ENCODE data around the gene KCNE1.
"Not testable (repeated sequence)": the region's sequence is repeated elsewhere in the genome, so short reads cannot be mapped to it uniquely, and the experiment has no call there.

The KCNE1 gene

GRCh38 chr21:34511787-34512455 lies at the start of gene KCNE1:
Gene KCNE1 (minus strand): TSS chr21:34512210. CDS start chr21:34449634, 62,576 bp downstream.
- no peak for DNase-seq

- no peak for DNase-seq
Measured at GRCh38 chr21:34561806-34562205, 49.8 kb upstream of the KCNE1 start.

GRCh38 chr21:34560609-34561008 lies 48.6 kb upstream of the KCNE1 start:
- no peak for DNase-seq

GRCh38 chr21:34560021-34560420 lies 48.0 kb upstream of the KCNE1 start:
- DNase-seq = no peak

DNA sequence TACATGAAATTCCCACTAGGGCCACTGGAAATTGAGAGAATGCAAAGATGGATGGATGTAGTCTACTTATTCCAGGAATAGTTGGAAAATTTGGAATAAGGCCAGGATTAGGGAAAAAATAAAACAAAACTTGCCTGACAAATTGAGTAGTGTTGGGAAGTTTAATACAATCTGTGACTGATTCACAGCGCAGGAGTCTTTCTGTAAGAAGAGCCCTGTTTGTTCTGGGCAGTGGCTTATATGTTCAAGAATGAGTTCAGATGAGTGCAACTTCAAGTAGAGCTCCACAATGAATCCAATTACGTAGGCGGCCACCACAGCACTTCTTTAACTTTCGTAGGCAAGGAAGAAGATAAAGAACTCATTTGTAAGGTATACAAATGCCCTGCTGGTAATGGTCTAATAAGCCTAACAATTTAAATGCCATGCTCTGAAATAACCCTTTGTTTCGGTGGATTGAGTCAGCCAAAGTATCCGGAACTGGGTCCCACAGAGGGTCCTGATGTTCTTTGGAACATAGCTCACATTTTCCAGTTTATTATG lies 47.1 kb upstream of the KCNE1 start:
- DNase-seq = no peak

GRCh38 chr21:34558166-34558565 lies 46.2 kb upstream of the KCNE1 start:
- no peak for DNase-seq

- no peak for DNase-seq
Measured at GRCh38 chr21:34557261-34557660, 45.3 kb upstream of the KCNE1 start.

DNA sequence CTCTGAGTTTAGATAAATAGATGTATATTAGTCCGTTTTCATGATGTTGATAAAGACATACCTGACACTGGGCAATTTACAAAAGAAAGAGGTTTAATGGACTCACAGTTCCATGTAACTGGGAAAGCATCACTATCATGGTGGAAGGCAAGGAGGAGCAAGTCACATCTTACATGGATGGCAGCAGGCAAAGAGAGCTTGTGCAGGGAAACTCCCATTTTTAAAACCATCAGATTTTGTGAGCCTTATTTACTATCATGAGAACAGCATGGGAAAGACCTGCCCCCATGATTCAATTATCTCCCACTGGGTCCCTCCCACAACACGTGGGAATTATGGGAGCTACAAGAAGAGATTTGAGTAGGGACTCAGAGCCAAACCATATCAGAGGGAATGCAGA lies 42.7 kb upstream of the KCNE1 start:
- DNase-seq = not testable (repeated sequence)

DNA sequence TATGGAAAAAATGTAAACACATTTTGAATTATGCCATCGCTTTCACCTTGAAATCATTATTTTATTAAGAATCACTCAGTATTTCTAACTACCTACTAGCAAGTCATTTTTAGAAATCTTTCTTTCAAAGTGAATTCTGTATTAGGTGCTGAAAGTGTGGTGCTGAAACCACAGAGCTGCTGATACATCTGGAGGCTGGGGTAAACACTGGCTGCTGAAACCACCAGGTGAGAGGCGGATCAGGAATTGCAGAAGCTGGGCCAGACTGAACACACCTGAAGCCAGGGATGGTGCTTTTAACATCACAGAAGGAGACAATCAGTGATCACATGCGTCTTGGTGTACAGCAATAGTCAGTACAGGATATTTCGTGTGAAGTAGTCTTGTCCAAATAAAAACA lies 42.2 kb upstream of the KCNE1 start:
- no peak for DNase-seq

DNA sequence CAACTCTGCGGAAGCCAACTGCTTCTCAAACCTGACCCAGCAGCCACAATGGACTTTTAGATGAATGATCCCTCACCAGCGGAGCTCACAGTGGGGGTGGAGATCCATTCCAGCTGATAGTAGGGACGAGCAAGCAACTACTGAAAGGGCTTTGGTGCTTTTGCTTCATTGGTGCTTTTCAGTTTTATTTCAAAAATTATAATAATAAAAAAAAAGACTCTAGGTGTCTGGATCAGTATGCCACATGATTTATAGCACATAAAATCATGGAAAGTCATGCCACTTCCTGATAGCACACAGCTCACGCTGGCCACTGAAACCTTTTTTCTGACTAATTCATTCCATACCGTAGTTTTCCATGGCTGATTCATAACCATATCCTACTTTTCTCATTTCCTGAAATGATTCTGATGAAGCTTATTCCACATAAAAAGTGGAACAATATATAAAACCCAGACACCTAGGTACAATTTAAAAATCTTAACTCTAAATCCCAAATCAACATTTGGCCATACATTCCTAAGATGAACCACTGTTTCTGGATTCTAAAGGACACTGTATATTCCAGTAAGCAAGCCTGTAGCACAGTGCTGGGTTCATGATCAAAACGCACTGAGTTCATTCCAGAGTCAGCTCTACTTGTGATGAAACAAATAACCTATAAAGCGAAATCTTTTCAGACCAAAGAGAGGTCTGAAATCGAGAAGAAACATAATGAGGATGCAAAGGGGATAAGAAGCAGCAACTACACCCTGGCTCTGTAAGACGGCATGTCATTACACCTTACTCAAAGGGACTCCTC lies 41.3 kb upstream of the KCNE1 start:
- DNase-seq = no peak

DNA sequence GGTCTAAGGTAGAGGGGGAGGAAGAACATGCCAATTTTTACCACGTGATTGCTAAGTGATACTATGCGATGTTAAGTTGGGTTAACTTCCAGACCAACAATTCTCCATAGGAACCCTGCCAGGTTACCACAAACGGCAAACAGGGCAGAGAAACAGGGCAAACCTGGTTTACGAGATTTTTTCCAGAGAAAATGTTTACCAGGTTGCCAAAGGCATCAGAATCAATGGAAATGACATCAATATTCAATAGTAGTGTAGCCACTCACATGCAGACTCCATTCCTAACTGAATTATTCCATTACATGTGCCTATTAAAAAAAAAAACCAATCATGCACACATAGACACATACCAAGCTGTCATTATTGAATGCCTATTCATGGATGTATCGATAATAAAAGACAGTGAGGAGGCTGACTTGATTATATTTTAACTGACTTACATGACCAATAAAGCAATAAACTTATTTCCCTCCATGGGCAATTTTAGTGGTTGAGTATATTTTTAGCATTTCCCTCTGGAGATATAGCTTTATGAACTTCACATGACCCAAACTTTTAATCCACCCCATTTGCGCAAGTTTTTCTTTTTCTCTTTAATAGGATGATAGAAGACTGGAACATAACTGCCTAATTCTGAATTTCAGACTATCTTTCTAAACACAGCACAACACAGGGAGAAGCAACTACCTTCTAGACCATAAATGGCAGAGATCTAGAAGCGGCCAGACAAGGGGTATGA lies 40.5 kb upstream of the KCNE1 start:
- no peak for DNase-seq

DNA sequence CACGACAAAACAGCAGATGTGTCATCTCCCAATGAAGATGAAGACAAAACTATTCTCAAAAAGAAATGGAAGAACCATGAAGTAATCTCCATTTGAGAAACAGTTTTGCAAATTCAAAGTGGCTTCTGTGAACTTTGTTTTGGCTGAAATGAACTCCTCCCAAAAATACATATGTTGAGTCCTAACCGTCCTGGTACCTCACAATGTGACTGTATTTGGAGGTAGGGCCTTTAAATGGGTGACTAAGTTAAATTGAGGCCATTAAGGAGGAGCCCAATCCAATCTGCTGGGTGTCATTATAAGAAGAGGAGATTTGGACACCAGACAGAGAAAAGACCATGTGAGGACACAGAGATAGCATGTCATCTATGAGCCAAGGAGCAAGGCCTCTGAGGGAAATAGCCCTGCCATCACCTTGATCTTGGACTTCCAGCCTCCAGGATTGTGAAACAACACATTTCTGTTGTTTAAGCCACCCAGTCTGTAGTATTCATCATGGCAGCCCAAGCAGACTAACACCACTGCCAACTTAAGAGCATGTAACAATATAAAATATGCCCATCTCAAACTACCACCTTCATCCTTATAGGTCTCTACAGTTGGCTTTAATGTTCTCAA lies 38.3 kb upstream of the KCNE1 start:
- no peak for DNase-seq

GRCh38 chr21:34548781-34549376 lies 36.9 kb upstream of the KCNE1 start:
- no peak for DNase-seq

GRCh38 chr21:34546542-34546941 lies 34.5 kb upstream of the KCNE1 start:
- no peak for DNase-seq

GRCh38 chr21:34545079-34545884 lies 33.3 kb upstream of the KCNE1 start:
- no peak for DNase-seq

DNA sequence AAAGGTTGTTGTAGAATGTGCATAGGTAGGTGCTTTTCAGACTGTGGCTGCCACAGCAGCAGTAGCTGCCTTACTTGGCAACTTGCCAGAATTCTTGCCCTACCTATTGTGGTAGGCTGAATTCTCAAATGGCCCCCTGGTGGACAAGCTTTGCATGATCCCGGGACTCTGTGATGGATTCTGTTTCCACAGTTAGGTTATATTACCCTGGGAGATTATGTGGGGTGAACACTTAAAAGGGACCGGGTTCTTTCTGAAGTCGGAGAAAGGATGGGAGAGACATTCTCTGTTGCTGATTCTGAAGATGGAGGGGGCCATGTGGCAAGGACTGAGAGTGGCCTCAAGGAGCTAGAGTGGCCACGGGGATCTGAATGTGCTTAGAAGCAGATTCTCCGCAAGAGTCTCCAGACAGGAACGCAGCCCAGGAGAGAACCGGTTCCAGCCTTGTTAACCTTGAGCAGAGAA lies 32.1 kb upstream of the KCNE1 start:
- no peak for DNase-seq

DNA sequence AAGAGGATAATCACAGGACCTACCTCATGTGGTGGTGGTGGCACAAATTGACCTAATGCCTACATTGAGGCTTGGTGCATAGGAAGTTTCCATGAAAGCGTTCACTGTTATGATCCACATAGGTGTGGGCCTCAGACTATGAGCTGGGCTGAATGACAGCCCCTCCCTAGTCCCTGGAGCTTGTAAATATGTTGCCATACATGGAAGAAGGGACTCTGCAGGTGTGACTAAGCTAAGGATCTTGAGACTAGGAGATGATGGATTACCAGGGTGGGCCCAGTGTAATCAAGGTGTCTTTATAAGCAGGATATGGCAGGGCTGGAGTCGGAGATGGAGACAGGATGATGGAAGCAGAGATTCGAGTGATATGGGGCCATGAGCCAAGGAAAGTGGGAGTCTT lies 31.0 kb upstream of the KCNE1 start:
- no peak for DNase-seq

DNA sequence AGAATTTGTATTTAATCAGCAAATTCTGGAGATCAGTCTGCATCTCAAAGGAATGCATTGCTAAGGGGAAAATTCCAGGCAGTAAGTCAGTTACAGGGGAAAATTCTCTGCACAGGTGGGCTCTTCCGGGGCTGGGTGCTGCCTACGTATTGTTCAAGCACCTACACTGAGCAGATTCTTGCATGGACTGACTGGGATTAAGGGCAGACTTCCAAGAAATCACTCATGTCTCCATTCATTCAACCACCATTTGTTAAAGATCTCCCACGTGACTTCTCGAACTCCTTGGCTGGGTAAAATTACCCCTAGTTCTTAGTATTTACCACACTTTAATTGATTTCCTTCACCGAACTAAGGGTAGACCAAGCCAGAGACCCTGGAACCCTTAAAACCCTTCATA lies 28.2 kb upstream of the KCNE1 start:
- no peak for DNase-seq

DNA sequence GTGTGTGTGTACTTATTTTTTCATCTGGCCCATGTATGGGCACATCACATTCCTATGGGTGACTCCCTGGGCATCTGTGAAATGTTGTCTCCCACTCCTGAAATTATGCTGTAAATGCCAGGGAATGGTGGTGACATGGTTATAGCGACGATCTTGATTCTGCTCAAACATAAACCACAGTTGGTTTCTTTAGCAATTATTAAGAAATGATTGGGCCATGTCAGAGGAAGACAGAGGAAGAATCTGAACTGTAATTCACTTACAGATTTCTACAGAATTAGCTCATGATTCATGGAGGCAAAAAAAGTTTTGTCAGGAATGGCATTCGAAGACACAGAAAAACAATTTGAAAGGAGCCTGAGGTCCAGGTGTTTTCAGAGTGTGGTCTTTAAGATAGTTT lies 25.8 kb upstream of the KCNE1 start:
- no peak for DNase-seq

GRCh38 chr21:34536820-34537219 lies 24.8 kb upstream of the KCNE1 start:
- DNase-seq = no peak

GRCh38 chr21:34536311-34536710 lies 24.3 kb upstream of the KCNE1 start:
- DNase-seq = no peak

DNA sequence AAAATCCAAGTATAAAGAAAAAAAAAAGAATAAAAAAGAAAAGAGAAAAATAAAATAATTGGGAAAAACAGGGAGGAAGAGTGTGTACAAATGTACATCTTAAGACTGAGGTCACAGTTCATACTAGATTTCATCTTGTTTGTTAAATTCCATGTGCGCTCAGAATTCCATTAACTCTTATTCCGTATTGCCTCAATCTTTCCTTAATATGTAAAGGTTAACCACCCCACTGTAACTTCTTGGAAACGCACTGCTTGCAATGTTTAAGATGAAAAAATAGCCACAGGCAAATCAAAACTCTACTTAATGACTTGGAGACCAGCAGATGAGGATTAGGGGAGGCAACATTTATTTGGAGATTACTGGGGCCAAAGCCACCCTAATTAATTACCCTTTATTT lies 23.9 kb upstream of the KCNE1 start:
- DNase-seq = no peak
